HFF-Myc (cell line): ENCODE data around the gene ADAMTSL5.
A peak's percentile ranks its signal among the peaks of the same experiment; 100 is the strongest.

Experiments
- DNase-seq: peaks from one replicate; pipeline ENCODE4 v3.0.0-alpha.2; 2011; ENCODE audit warnings: low read depth; ENCODE audit errors: extremely low read depth
- H3K4me3 ChIP-seq: replicated peaks from 2 replicates; pipeline ENCODE4 v1.5.1; 2011; ENCODE audit warnings: low read depth, mild to moderate bottlenecking, control low read depth, low read length
- CTCF ChIP-seq: IDR thresholded peaks from 2 replicates; pipeline ENCODE4 v1.5.1; 2012; ENCODE audit warnings: mild to moderate bottlenecking, low read depth, low read length, control low read depth; ENCODE audit errors: missing control alignments

The ADAMTSL5 gene

GRCh38 chr19:1510442-1510806, 2.4 kb downstream of the ADAMTSL5 start:
- no peak for TF ChIP-seq CTCF
- H3K4me3 ChIP-seq: no peak overlapping the region
- no peak for DNase-seq

- TF ChIP-seq CTCF: no peak
Observed at GRCh38 chr19:1509602-1510441, 3.0 kb downstream of the ADAMTSL5 start.

GRCh38 chr19:1508507-1508856, 4.3 kb downstream of the ADAMTSL5 start:
- DNase-seq: no peak
- H3K4me3 ChIP-seq: 0 out of 2 replicates have a peak overlapping the region, but pooled peaks have one; percentile 7
- no peak for TF ChIP-seq CTCF

More at GRCh38 chr19:1509602-1510441, 3.0 kb downstream of the ADAMTSL5 start:
- no peak overlapping the region for H3K4me3 ChIP-seq
- no peak for DNase-seq

GRCh38 chr19:1507763-1508506, 4.9 kb downstream of the ADAMTSL5 start:
- peak overlapping the region; percentile 33; the same call in 1 of the 2 replicates for H3K4me3 ChIP-seq
- TF ChIP-seq CTCF: no peak
- peak; percentile 82 for DNase-seq

- H3K4me3 ChIP-seq: no peak overlapping the region
- TF ChIP-seq CTCF: no peak
- DNase-seq: no peak
Observed at GRCh38 chr19:1507192-1507660, 5.6 kb downstream of the ADAMTSL5 start.

- DNase-seq: no peak
- no peak overlapping the region for H3K4me3 ChIP-seq
- no peak for TF ChIP-seq CTCF
Observed at GRCh38 chr19:1505991-1506881, 6.6 kb downstream of the ADAMTSL5 start.
